Measurements from ENCODE around the gene PTHLH.

- no peak for TF ChIP-seq CTCF (conservative IDR thresholded peaks at IDR 0.05)
- no peak for TF ChIP-seq ZFX (IDR thresholded peaks at IDR 0.05)
Measured at GRCh38 chr12:27965411-27965810, 7.1 kb downstream of the PTHLH start.

Measured in C4-2B (cell line).